PC-3 (cell line): ENCODE results near the gene CKAP4.

Source experiments
- CTCF ChIP-seq: fragments of 300-600 bp; sonication (generic); conservative IDR thresholded peaks from 2 replicates; pipeline ENCODE4 v1.5.1; 2017; ENCODE audit warnings: antibody characterized with exemption, low read depth, mild to moderate bottlenecking, low read length
- EZH2 ChIP-seq: fragments of 300-600 bp; sonication (generic); IDR thresholded peaks from one replicate; pipeline ENCODE4 v1.6.1; 2017; ENCODE audit warnings: antibody characterized with exemption, mild to moderate bottlenecking, low read length; ENCODE audit not compliant: unreplicated experiment
- EZH2phosphoT487 ChIP-seq: fragments of 300-600 bp; sonication (generic); IDR thresholded peaks from 2 replicates; pipeline ENCODE4 v1.6.1; 2018; ENCODE audit warnings: mild to moderate bottlenecking, antibody characterized with exemption, low read length, borderline replicate concordance

- no peak for TF ChIP-seq EZH2phosphoT487
- peak; percentile 94 for TF ChIP-seq CTCF
- TF ChIP-seq EZH2 = no peak
Measured at GRCh38 chr12:106282457-106283097, 34.8 kb upstream of the CKAP4 start.
